Neuronal stem cell (in vitro differentiated cells): ENCODE measurements around the gene FAF1.
"Not testable (repeated sequence)": the region's sequence is repeated elsewhere in the genome, so short reads cannot be mapped to it uniquely, and the experiment has no call there.

ENCODE experiments used
- DNase-seq: peaks from one replicate; pipeline ENCODE4 v3.0.0-alpha.2; 2013; ENCODE audit warnings: low spot score
- H2AFZ ChIP-seq: one replicate; pipeline ENCODE4 v1.6.1; 2013; ENCODE audit warnings: mild to moderate bottlenecking, low read length, inconsistent platforms
- H2AK5ac ChIP-seq: 2 replicates; pipeline ENCODE4 v1.6.1; 2013; ENCODE audit warnings: low read depth, mild to moderate bottlenecking, inconsistent platforms, low read length, moderate library complexity, mixed read lengths
- H2BK120ac ChIP-seq: 2 replicates; pipeline ENCODE4 v1.6.1; 2013; ENCODE audit warnings: low read depth, mild to moderate bottlenecking, inconsistent platforms, low read length, moderate library complexity, mixed read lengths
- H2BK12ac ChIP-seq: one replicate; pipeline ENCODE4 v1.6.1; 2013; ENCODE audit warnings: low read length, inconsistent platforms
- H2BK15ac ChIP-seq: 2 replicates; pipeline ENCODE4 v1.6.1; 2013; ENCODE audit warnings: mild to moderate bottlenecking, low read length, inconsistent platforms, mixed read lengths
- H2BK5ac ChIP-seq: one replicate; pipeline ENCODE4 v1.6.1; 2013; ENCODE audit warnings: inconsistent platforms, mild to moderate bottlenecking, low read length, moderate library complexity
- H3K14ac ChIP-seq: one replicate; pipeline ENCODE4 v1.6.1; 2013; ENCODE audit warnings: low read length, inconsistent platforms
- H3K18ac ChIP-seq: 2 replicates; pipeline ENCODE4 v1.6.1; 2013; ENCODE audit warnings: low read length, inconsistent platforms
- H3K23ac ChIP-seq: 2 replicates; pipeline ENCODE4 v1.6.1; 2013; ENCODE audit warnings: low read depth, mild to moderate bottlenecking, mixed read lengths, low read length, inconsistent platforms; ENCODE audit not compliant: poor library complexity
- H3K27ac ChIP-seq: replicated peaks from 3 replicates; pipeline ENCODE4 v1.5.1; 2013; ENCODE audit warnings: low read length, inconsistent platforms
- H3K27me3 ChIP-seq, 3 experiments: 2 replicates each; pipeline ENCODE4 v1.6.1; 2013; ENCODE audit warnings: low read length in 3 of 3, mild to moderate bottlenecking in 2 of 3, inconsistent platforms in 1 of 3, low read depth in 1 of 3, mixed read lengths in 1 of 3, moderate library complexity in 1 of 3; ENCODE audit not compliant: control insufficient read depth in 3 of 3, insufficient read depth in 3 of 3
- H3K36me3 ChIP-seq, 2 donors: replicated peaks in 1 of 2; 2 replicates each; pipeline ENCODE4 v1.6.1; 2013; ENCODE audit warnings: low read length in 2 of 2; ENCODE audit not compliant: control insufficient read depth in 2 of 2, insufficient read depth in 2 of 2
- H3K4ac ChIP-seq: 2 replicates; pipeline ENCODE4 v1.6.1; 2013; ENCODE audit warnings: inconsistent platforms, mild to moderate bottlenecking, low read length, moderate library complexity
- H3K4me1 ChIP-seq, 2 donors: 1 replicate in 1 of 2; 2 replicates in 1 of 2; pipeline ENCODE4 v1.6.1; 2013; ENCODE audit warnings: low read length in 2 of 2, low read depth in 1 of 2; ENCODE audit not compliant: control insufficient read depth in 2 of 2, insufficient read depth in 1 of 2
- H3K4me2 ChIP-seq: one replicate; pipeline ENCODE4 v1.6.1; 2013; ENCODE audit warnings: mild to moderate bottlenecking, low read length, inconsistent platforms; ENCODE audit not compliant: insufficient read depth, poor library complexity, severe bottlenecking
- H3K4me3 ChIP-seq, 2 donors: 2 replicates each; pipeline ENCODE4 v1.5.1; 2013; ENCODE audit warnings: low read length in 2 of 2, mild to moderate bottlenecking in 2 of 2, inconsistent platforms in 1 of 2, moderate library complexity in 1 of 2
- H3K79me1 ChIP-seq: one replicate; pipeline ENCODE4 v1.6.1; 2013; ENCODE audit warnings: low read depth, mild to moderate bottlenecking, inconsistent platforms, low read length, moderate library complexity
- H3K9ac ChIP-seq: one replicate; pipeline ENCODE4 v1.6.1; 2013; ENCODE audit warnings: mild to moderate bottlenecking, low read depth, low read length, inconsistent platforms; ENCODE audit not compliant: poor library complexity
- H3K9me3 ChIP-seq, 2 donors: replicated peaks in 1 of 2; 2 replicates each; pipeline versions ENCODE3 to v1.6.1; 2013; ENCODE audit warnings: low read length in 2 of 2, mild to moderate bottlenecking in 2 of 2, inconsistent platforms in 1 of 2, low read depth in 1 of 2, mixed read lengths in 1 of 2, moderate library complexity in 1 of 2; ENCODE audit not compliant: control insufficient read depth in 2 of 2, insufficient read depth in 1 of 2
- H4K8ac ChIP-seq: one replicate; pipeline ENCODE4 v1.6.1; 2013; ENCODE audit warnings: low read depth, mild to moderate bottlenecking, inconsistent platforms, low read length, moderate library complexity
- H4K91ac ChIP-seq: one replicate; pipeline ENCODE4 v1.6.1; 2013; ENCODE audit warnings: low read length, low read depth, mild to moderate bottlenecking, inconsistent platforms; ENCODE audit not compliant: poor library complexity
- WGBS, 2 donors: extraction: QIAGEN DNeasy Blood & Tissue Kit; methylation state at CpG; one replicate each; pipeline ENCODE4 v1.1.7; 2013; ENCODE audit warnings: missing lambda C conversion rate in 2 of 2, mixed read lengths in 1 of 2; ENCODE audit not compliant: insufficient read length in 2 of 2, insufficient replicate concordance in 1 of 2; ENCODE audit errors: extremely low coverage in 2 of 2; 5-methylcytosine and 5-hydroxymethylcytosine counted together

Gene FAF1

GRCh38 chr1:50716455-50716854 lies 243.6 kb downstream of the FAF1 start:
- H2AK5ac ChIP-seq, H3K14ac ChIP-seq, H3K4me3 ChIP-seq, DNase-seq, H4K8ac ChIP-seq, H3K27ac ChIP-seq, H2BK120ac ChIP-seq, H2BK5ac ChIP-seq, H3K27me3 ChIP-seq, H2BK12ac ChIP-seq, H2AFZ ChIP-seq, H3K4me1 ChIP-seq, H2BK15ac ChIP-seq, H3K79me1 ChIP-seq, H3K4ac ChIP-seq, H4K91ac ChIP-seq, H3K4me2 ChIP-seq, H3K9ac ChIP-seq, H3K18ac ChIP-seq, H3K23ac ChIP-seq, H3K9me3 ChIP-seq, H3K36me3 ChIP-seq: not testable (repeated sequence)
- WGBS, 2 donors = no CpG with 5 or more reads among the region's 7 CpGs

- Histone ChIP-seq H2AK5ac (no peak overlapping the region), H3K4me2 (no peak overlapping the region), H2BK5ac (no peak overlapping the region), H4K8ac (no peak overlapping the region), H4K91ac (no peak overlapping the region), H3K27me3 (no peaks in the 10 kb centered on the region), H3K18ac (no peak overlapping the region), H3K4me1 (peaks cover 1 to 4% of the 10 kb centered on the region in 2 donors), H3K23ac (no peak overlapping the region), H2BK120ac (no peak overlapping the region), H3K4ac (no peak overlapping the region), H2BK15ac (no peak overlapping the region), H2AFZ (no peak overlapping the region), H2BK12ac (no peak overlapping the region), H3K9ac (no peak overlapping the region), H3K27ac (no peak overlapping the region), H3K36me3 (no peaks in the 10 kb centered on the region), H3K14ac (no peak overlapping the region), H3K4me3 (no peak overlapping the region), H3K79me1 (peaks cover 2% of the 10 kb centered on the region), H3K9me3 (no peaks in the 10 kb centered on the region)
- no CpG with 5 or more reads among the region's 3 CpGs for WGBS, 2 donors
- no peak for DNase-seq
Observed at GRCh38 chr1:50710099-50710498, 250.0 kb downstream of the FAF1 start.

GRCh38 chr1:50707824-50708223 lies 252.2 kb downstream of the FAF1 start:
- no CpG with 5 or more reads among the region's 7 CpGs for WGBS, 2 donors
- H3K27ac ChIP-seq = no peak overlapping the region
- H3K79me1 ChIP-seq = peaks cover 2% of the 10 kb centered on the region
- no peak overlapping the region for H3K9ac ChIP-seq
- no peak overlapping the region for H2AK5ac ChIP-seq
- H2BK15ac ChIP-seq = no peak overlapping the region
- no peak overlapping the region for H3K14ac ChIP-seq
- no peak overlapping the region for H2BK120ac ChIP-seq
- no peak overlapping the region for H2BK5ac ChIP-seq
- H4K8ac ChIP-seq = no peak overlapping the region
- H3K4me2 ChIP-seq = no peak overlapping the region
- no peak overlapping the region for H2AFZ ChIP-seq
- H3K23ac ChIP-seq = no peak overlapping the region
- no peaks in the 10 kb centered on the region for H3K27me3 ChIP-seq
- DNase-seq = no peak
- peaks cover 1 to 4% of the 10 kb centered on the region in 2 donors for H3K4me1 ChIP-seq
- no peaks in the 10 kb centered on the region for H3K36me3 ChIP-seq
- H3K18ac ChIP-seq = no peak overlapping the region
- no peaks in the 10 kb centered on the region for H3K9me3 ChIP-seq
- H2BK12ac ChIP-seq = no peak overlapping the region
- no peak overlapping the region for H3K4me3 ChIP-seq
- no peak overlapping the region for H3K4ac ChIP-seq
- H4K91ac ChIP-seq = no peak overlapping the region

- Histone ChIP-seq H2AFZ (no peak overlapping the region), H3K27me3 (no peaks in the 10 kb centered on the region), H3K18ac (no peak overlapping the region), H3K9ac (no peak overlapping the region), H2AK5ac (no peak overlapping the region), H3K4me2 (no peak overlapping the region), H3K23ac (no peak overlapping the region), H3K4ac (no peak overlapping the region), H3K14ac (no peak overlapping the region), H2BK12ac (no peak overlapping the region), H2BK5ac (no peak overlapping the region), H3K4me3 (no peak overlapping the region), H3K9me3 (no peaks in the 10 kb centered on the region), H3K27ac (no peak overlapping the region), H2BK15ac (no peak overlapping the region), H4K91ac (no peak overlapping the region), H2BK120ac (no peak overlapping the region), H4K8ac (no peak overlapping the region), H3K36me3 (no peaks in the 10 kb centered on the region), H3K4me1 (peaks cover 3 to 4% of the 10 kb centered on the region in 2 donors), H3K79me1 (no peaks in the 10 kb centered on the region)
- DNase-seq = no peak
- no CpG with 5 or more reads among the region's 2 CpGs for WGBS, 2 donors
Observed at GRCh38 chr1:50705699-50706098, 254.4 kb downstream of the FAF1 start.
